Liver (tissue), 9 donors: ENCODE results near the gene CEP250. TPM values are rescaled to one million over a fixed set of nuclear protein-coding genes. Genes with fewer than 3 reads are reported as not detected.

Experiments used
- DNase-seq: peaks from one replicate; pipeline ENCODE4 v3.0.0-alpha.2; 2017; ENCODE audit warnings: low spot score
- H3K27ac ChIP-seq, 2 donors: one replicate each; pipeline ENCODE4 v1.7.0; 2013; ENCODE audit warnings: inconsistent platforms in 2 of 2, low read length in 2 of 2, control low read depth in 1 of 2, low read depth in 1 of 2, mild to moderate bottlenecking in 1 of 2
- H3K27me3 ChIP-seq, 4 donors: one replicate each; pipeline versions ENCODE4 v1.6.1 to v1.7.0; 2013; ENCODE audit warnings: low read length in 3 of 4, inconsistent platforms in 1 of 4, mild to moderate bottlenecking in 1 of 4, moderate library complexity in 1 of 4; ENCODE audit not compliant: control insufficient read depth in 4 of 4, insufficient read depth in 4 of 4
- H3K36me3 ChIP-seq, 4 donors: one replicate each; pipeline versions ENCODE4 v1.6.1 to v1.7.0; 2013; ENCODE audit warnings: low read length in 3 of 4, mild to moderate bottlenecking in 3 of 4, low read depth in 1 of 4, moderate library complexity in 1 of 4; ENCODE audit not compliant: control insufficient read depth in 4 of 4, insufficient read depth in 3 of 4
- H3K4me1 ChIP-seq, 4 donors: one replicate each; pipeline versions ENCODE4 v1.6.1 to v1.7.0; 2013; ENCODE audit warnings: low read length in 3 of 4, mild to moderate bottlenecking in 3 of 4, moderate library complexity in 1 of 4; ENCODE audit not compliant: control insufficient read depth in 4 of 4, insufficient read depth in 4 of 4
- H3K4me3 ChIP-seq, 3 donors: one replicate each; pipeline versions ENCODE4 v1.6.1 to v1.7.0; 2013; ENCODE audit warnings: low read length in 3 of 3, control low read depth in 1 of 3, low read depth in 1 of 3, mild to moderate bottlenecking in 1 of 3
- H3K9ac ChIP-seq, 2 donors: one replicate each; pipeline ENCODE4 v1.7.0; 2013; ENCODE audit warnings: low read length in 2 of 2, mild to moderate bottlenecking in 2 of 2, moderate library complexity in 2 of 2, control low read depth in 1 of 2, low read depth in 1 of 2
- H3K9me3 ChIP-seq, 4 donors: one replicate each; pipeline versions ENCODE4 v1.6.1 to v1.7.0; 2013; ENCODE audit warnings: low read length in 3 of 4; ENCODE audit not compliant: control insufficient read depth in 4 of 4
- NR2F2 ChIP-seq: IDR thresholded peaks from 2 replicates; pipeline ENCODE4 v1.6.1; 2016; ENCODE audit warnings: antibody characterized with exemption
- RAD21 ChIP-seq, 2 donors: IDR thresholded peaks; 2 replicates each; pipeline ENCODE4 v1.6.1; 2016; ENCODE audit warnings: antibody characterized with exemption in 2 of 2, mild to moderate bottlenecking in 2 of 2
- REST ChIP-seq: IDR thresholded peaks from 2 replicates; pipeline ENCODE4 v1.6.1; 2016; ENCODE audit warnings: antibody characterized with exemption, mild to moderate bottlenecking
- RXRA ChIP-seq, 2 donors: IDR thresholded peaks; 2 replicates each; pipeline ENCODE4 v1.6.1; 2017 to 2018; ENCODE audit warnings: antibody characterized with exemption in 2 of 2, mild to moderate bottlenecking in 1 of 2
- YY1 ChIP-seq: IDR thresholded peaks from 2 replicates; pipeline ENCODE4 v1.6.1; 2016; ENCODE audit warnings: antibody characterized with exemption, mild to moderate bottlenecking
- WGBS: extraction: QIAGEN DNeasy Blood & Tissue Kit; methylation state at CpG from one replicate; pipeline ENCODE4 v1.1.7; 2013; 5-methylcytosine and 5-hydroxymethylcytosine counted together
- polyA plus RNA-seq, 2 donors: library from polyadenylated mRNA; stranded (reverse) in 1 of 2; unstranded in 1 of 2; fragments of 200-250 nt in 1 of 2; fragments of >200 nt in 1 of 2; fragmentation: Nextera tagmentation in 1 of 2; extraction: Ambion mirVana in 1 of 2; gene quantifications; one replicate each; pipeline versions ENCODE4 v1.2.1 to v1.2.3, GENCODE V29; 2013 to 2015
- total RNA-seq, 2 donors: library from RNA; depleted of rRNA; stranded (reverse); fragments of >200 nt; gene quantifications; one replicate each; pipeline ENCODE4 v1.2.3, GENCODE V29; 2014
- TF ChIP-seq, protein P1 (sequence below): fragments of 150-350 bp; IDR thresholded peaks from 2 replicates; pipeline ENCODE4 v1.5.1; 2017; ENCODE audit warnings: improper control_type of control experiment, low read depth, low read length; ENCODE audit not compliant: missing input control
- TF ChIP-seq, protein P2 (sequence below): IDR thresholded peaks from 2 replicates; pipeline ENCODE4 v1.6.1; 2016; ENCODE audit warnings: antibody characterized with exemption
- donor health status: healthy.
- donor health status: healthy.
- donor health status: healthy.
- donor health status: healthy.
- donor health status: healthy.

The CEP250 gene
- total and polyA plus RNA-seq, 4 donors, result 3.4 to 13.3 (median 8.3) TPM

- no peak for DNase-seq
- H3K27ac ChIP-seq, result no peak overlapping the region
- peaks cover 0 to 3% (median 0%) of the 10 kb centered on the region in 4 donors for H3K4me1 ChIP-seq
- 56% methylated on average over 11 of the region's 11 CpGs for WGBS
- H3K36me3 ChIP-seq, result no peaks in the 10 kb centered on the region
- no peak overlapping the region for H3K9ac ChIP-seq
- no peaks in the 10 kb centered on the region for H3K9me3 ChIP-seq
- TF ChIP-seq, protein P1, sequence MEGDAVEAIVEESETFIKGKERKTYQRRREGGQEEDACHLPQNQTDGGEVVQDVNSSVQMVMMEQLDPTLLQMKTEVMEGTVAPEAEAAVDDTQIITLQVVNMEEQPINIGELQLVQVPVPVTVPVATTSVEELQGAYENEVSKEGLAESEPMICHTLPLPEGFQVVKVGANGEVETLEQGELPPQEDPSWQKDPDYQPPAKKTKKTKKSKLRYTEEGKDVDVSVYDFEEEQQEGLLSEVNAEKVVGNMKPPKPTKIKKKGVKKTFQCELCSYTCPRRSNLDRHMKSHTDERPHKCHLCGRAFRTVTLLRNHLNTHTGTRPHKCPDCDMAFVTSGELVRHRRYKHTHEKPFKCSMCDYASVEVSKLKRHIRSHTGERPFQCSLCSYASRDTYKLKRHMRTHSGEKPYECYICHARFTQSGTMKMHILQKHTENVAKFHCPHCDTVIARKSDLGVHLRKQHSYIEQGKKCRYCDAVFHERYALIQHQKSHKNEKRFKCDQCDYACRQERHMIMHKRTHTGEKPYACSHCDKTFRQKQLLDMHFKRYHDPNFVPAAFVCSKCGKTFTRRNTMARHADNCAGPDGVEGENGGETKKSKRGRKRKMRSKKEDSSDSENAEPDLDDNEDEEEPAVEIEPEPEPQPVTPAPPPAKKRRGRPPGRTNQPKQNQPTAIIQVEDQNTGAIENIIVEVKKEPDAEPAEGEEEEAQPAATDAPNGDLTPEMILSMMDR, result no peak
- TF ChIP-seq REST (no peak), YY1 (no peak), NR2F2 (no peak)
- H3K27me3 ChIP-seq, result no peaks in the 10 kb centered on the region
- peak overlapping the region in 1 of 3 donors; percentile 52 for H3K4me3 ChIP-seq
Measured at GRCh38 chr20:35446356-35447078, 8.9 kb upstream of the CEP250 start.

GRCh38 chr20:35447082-35447789 lies 8.2 kb upstream of the CEP250 start:
- TF ChIP-seq, protein P1, result peak; percentile 95
- TF ChIP-seq, protein P2, sequence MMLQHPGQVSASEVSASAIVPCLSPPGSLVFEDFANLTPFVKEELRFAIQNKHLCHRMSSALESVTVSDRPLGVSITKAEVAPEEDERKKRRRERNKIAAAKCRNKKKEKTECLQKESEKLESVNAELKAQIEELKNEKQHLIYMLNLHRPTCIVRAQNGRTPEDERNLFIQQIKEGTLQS, result no peak
- TF ChIP-seq YY1 (peak; percentile 26), RAD21 (IDR thresholded peaks at IDR 0.05) (peak; percentile 79 to 84), RXRA (IDR thresholded peaks at IDR 0.05) (no peak)
- no peaks in the 10 kb centered on the region for H3K9me3 ChIP-seq
- peak; percentile 97 for DNase-seq
- no peaks in the 10 kb centered on the region for H3K27me3 ChIP-seq
- H3K9ac ChIP-seq, result no peak overlapping the region
- 2% methylated on average over 11 of the region's 11 CpGs for WGBS
- H3K4me1 ChIP-seq, result peaks cover 0 to 3% (median 0%) of the 10 kb centered on the region in 4 donors
- H3K36me3 ChIP-seq, result no peaks in the 10 kb centered on the region
- peak overlapping the region in 2 of 3 donors; percentile 42 to 52 for H3K4me3 ChIP-seq
- no peak overlapping the region for H3K27ac ChIP-seq
